ENCODE measurements around the gene ERBB2.

DNA sequence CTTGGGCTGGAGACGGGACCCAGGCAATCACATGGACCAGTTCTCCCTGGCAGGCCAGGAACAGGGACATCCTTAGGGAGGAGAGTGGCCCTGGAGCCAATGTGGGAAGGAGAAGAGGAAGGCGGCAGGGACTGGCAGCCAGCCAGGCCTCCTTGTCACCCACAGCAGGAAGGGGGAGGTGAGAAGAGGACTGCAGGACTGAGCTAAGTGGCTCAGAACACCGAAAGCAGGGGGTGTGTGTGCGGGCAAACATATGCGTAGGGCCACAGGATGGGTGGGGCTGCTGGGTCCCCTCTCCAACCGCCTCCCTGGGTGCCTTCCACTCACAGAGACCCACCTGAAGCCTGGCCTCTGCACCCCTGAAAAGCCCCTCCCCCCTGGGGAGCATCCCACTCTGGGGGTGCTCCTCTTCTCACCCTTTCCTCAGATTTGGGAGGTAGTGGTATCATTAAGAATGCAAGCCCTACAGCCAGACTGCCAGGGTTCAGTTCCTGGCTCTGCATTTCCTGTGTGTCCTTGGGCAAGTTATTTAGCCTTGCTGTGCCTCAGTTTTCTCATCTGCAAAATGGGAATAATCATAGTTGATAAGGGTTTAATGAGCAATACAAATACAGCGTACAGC is 23.6 kb upstream of the ERBB2 start:
- TF ChIP-seq ZNF274 (IDR thresholded peaks at IDR 0.05; ENCODE audit: borderline replicate concordance, extremely low read depth, low read length) = no peak
- TF ChIP-seq EZH2 (IDR thresholded peaks at IDR 0.05; ENCODE audit: low read depth, low read length, severe bottlenecking) = no peak
- no peak for TF ChIP-seq CBX8 (IDR thresholded peaks at IDR 0.05; ENCODE audit: borderline replicate concordance, low read depth, low read length)
- TF ChIP-seq, protein P1, sequence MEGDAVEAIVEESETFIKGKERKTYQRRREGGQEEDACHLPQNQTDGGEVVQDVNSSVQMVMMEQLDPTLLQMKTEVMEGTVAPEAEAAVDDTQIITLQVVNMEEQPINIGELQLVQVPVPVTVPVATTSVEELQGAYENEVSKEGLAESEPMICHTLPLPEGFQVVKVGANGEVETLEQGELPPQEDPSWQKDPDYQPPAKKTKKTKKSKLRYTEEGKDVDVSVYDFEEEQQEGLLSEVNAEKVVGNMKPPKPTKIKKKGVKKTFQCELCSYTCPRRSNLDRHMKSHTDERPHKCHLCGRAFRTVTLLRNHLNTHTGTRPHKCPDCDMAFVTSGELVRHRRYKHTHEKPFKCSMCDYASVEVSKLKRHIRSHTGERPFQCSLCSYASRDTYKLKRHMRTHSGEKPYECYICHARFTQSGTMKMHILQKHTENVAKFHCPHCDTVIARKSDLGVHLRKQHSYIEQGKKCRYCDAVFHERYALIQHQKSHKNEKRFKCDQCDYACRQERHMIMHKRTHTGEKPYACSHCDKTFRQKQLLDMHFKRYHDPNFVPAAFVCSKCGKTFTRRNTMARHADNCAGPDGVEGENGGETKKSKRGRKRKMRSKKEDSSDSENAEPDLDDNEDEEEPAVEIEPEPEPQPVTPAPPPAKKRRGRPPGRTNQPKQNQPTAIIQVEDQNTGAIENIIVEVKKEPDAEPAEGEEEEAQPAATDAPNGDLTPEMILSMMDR (IDR thresholded peaks at IDR 0.05; ENCODE audit: control extremely low read depth in 1 of 3, insufficient read depth in 1 of 3, low read depth in 1 of 3, low read length in 3 of 3) = no peak
- TF ChIP-seq CEBPB (IDR thresholded peaks at IDR 0.05; ENCODE audit: low read depth, low read length) = no peak
- no peak for TF ChIP-seq POLR2AphosphoS5 (IDR thresholded peaks at IDR 0.05; ENCODE audit: low read depth, low read length)
- no peak for TF ChIP-seq POLR2A (IDR thresholded peaks at IDR 0.05; ENCODE audit: control extremely low read depth in 1 of 2, low read depth in 2 of 2, low read length in 2 of 2)
- no peak for TF ChIP-seq CHD2 (IDR thresholded peaks at IDR 0.05; ENCODE audit: low read length)
